ENCODE measurements around the gene PVALEF.

PVALEF gene

DNA sequence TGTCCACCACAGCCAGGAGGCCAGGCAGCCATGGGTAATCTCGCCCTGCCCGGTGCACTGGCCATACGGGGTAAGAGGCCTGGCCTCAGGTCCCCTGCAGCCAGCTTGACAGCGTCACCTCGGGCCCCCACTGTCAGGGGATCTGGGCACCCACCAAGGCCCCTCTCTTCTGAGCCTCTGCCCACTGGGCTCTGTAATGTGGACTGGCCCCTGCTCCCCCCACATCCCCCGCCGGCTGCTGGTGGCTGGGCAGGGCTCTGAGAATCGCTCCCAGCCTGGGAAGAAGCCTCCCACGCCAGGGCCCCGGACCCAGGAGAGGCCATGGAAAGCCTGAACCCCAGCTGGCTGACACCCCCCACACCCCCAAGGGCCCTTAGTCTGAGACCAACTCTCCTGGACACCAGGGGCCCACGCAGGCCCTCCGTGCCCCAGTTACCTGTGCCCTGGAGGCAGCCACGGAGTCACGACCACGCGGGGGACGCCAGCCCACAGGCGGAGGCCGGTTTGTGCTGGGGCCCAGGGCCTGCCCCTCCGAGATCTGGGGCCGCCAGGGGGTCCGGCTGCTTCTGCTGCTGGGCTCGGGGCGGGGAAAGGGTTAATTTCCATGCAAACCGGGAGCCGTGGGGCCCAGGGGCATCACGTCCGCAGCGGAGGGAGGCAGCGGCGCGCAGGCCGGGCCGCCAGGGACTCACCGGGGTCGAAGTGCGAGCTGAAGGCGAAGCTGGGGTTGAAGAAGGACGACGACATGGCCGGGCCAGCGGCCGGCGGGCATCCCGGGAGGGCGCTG is at the start of gene PVALEF:
Gene PVALEF (plus strand): TSS at position 262 of the 787 bp plus-strand sequence. CDS start 15,720 bp downstream, outside the sequence.
- DNase-seq = no peak

- DNase-seq = no peak
These were observed 49.4 kb upstream of the PVALEF start for GRCh38 chr17:81115749-81116464.

GRCh38 chr17:81116704-81117103 is 48.6 kb upstream of the PVALEF start:
- DNase-seq = no peak

DNA sequence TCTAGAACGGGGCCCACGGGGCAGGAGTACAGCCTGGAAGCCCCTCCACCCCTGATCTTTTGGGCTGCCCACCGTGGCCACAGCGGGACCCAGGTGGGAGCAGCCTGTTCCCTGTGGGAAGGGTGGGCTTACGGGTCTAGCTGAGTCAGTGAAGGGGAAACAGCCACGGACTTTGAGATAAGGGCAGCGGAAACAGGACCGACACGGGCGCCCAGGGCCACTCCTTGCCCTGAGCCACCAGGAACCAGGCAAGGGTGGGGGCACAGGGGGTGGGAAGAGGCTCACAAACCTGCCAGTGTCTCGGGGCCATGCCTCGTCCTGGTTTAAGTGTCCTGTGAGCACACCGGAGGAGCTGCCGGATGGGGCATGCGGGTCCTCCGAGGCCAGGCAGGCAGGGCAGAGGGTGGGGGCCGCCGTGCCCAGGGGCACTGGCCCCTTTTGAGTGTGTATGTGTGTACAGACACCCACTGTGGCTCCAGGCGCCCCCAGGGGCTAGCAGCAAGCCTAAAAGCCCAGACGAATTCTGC is 47.6 kb upstream of the PVALEF start:
- no peak for DNase-seq

GRCh38 chr17:81118308-81119221 is 46.7 kb upstream of the PVALEF start:
- DNase-seq = no peak

GRCh38 chr17:81119223-81120148 is 45.8 kb upstream of the PVALEF start:
- DNase-seq = peak; percentile 94

DNA sequence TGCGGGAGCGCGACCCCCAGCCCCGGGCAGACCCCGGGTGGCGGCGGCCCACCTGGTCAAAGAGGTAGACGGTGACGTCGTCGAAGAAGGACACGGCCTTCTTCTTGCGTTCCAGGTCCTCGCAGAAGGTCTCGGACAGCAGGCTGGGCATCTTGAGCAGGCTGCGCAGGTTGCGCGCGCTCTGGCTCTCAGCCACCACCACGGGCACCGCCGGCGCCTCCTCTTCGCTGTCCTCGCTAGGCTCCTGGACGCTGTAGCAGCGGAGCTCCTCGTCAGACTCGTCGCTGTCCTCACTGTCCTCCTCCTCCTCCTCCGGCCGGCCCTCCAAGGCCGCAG is 45.2 kb upstream of the PVALEF start:
- DNase-seq = no peak

GRCh38 chr17:81120695-81121621 is 44.3 kb upstream of the PVALEF start:
- no peak for DNase-seq

- DNase-seq = no peak
These were observed 43.2 kb upstream of the PVALEF start for GRCh38 chr17:81121841-81122733.

- no peak for DNase-seq
These were observed 42.0 kb upstream of the PVALEF start for GRCh38 chr17:81123052-81124048.

DNA sequence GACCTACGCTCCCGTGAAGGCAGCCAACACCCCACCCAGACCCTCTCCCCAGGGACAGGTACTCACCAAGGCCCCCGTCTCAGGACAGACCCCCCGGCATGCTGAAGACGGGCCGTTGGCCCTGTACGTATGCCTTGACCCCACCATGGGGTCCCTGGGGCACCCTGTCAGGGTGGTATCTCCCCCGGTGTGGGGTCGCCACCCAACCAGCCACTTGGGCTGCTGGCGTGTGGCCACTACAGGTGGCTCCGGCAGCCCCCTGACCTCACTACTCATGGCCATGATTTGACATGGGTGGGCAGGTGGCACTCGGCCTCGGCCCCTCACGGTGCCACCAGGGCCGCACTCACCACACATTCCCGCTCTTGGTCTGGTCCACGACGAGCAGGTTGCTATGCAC is 40.9 kb upstream of the PVALEF start:
- DNase-seq = no peak

DNA sequence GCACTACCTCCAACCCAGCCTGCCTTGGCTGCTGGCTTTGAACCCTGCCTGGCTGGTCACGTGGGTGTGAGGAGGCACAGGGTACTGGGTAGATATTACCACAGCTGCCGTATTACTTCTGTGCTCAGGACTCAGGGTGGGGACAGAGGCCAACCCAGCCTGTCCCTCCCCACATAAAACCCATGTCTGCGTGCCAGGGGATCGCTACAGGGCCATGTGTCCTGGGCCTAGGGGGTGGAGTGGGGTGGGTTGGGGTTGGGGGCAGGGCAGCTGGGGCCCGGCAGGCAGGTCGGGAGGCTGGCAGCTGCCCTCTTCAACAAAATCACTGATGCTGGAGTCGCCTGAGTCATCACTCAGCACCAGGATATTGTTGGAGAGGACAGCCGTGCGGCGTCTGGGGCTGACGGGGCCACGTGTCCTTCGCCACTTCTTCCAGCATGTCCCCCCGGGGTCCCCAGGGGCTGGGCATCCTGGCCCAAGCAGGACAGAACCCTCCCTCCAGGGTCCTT is 39.7 kb upstream of the PVALEF start:
- no peak for DNase-seq

DNA sequence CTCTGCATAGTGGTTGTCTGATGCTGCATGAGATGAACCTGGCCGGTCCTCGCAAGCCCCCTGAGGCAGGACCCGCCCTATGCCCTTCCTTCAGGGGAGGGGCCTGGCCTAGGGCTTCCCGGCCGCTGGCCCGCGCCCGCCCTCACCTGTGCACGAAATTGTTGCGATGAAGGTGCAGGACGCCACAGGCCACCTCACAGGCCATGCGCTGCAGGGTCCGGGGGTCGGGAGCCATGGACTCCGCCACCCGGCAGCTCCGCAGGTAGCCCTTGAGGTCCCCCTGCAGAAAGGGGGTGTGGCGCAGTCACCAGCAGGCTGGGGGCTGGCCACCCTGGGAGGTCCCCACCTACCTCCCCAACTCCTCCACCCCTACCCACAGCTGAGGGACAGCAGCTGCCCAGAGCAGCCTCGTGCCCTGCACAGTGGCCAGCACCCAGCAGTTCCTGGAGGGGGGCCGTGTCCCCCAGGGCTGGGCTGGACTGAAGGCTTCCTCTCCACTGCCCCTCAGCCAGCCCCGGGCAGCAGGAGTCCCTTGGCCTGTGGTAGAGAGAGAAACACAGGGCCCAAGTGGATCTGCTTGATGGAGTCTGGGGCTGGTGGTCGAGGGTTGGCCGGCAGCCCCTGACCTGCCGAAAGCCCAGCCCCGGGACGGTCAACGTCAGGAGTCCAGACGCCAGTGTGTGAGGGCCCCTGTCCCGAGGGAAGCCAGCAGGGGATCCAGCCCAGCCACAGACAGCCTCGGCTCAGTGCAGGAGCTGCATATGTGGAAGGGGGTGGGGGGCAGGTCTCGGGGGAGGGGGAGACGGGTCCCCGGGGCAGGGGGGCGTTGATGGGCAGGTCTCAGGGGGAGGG is 38.8 kb upstream of the PVALEF start:
- DNase-seq = no peak

DNA sequence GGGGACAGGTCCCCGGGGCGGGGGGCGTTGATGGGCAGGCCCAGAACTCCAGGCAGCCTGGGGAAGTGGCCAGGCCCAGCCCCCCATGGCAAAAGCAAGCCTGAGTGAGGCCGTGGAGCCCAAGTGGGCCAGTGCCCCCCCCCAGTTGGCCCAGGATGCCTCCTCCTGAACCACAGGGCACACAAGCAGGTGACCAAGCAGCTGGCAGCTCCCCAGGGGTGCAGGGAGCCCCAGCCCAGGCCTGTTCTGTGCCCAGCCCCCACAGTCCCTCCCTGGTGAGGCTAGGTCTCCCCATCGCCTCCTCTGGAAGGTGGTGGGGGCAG is 38.2 kb upstream of the PVALEF start:
- no peak for DNase-seq

- DNase-seq = no peak
These were observed 37.7 kb upstream of the PVALEF start for GRCh38 chr17:81127526-81128177.

DNA sequence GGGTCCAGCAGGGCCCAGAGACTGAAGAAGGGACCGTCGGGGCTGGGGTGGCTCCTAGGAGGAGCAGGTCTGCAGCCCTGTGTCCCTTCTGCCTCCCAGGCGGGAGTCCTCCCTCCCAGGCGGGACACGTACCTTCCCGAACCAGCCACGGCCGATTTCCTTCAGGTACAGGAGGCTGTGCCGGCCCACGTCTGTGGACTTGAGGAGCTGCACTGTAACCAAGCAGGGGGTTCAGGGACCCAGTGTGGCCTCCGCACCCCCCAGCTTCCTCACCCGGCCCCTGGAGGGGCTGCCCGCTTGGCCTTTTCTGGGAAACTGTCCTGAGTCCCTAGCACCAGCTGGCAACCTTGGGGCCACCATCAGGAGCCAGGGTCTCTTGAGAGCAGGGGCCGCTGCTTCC is 37.0 kb upstream of the PVALEF start:
- no peak for DNase-seq

- DNase-seq = no peak
These were observed 36.5 kb upstream of the PVALEF start for GRCh38 chr17:81128774-81129173.
